GM20431 (cell line): ENCODE data around the gene KNCN.

Experiments used
- in situ Hi-C: fragments of 300-500 bp; cut with MseI, MboI; formaldehyde crosslinking; loops from one replicate; pipeline ENCODE4 v1.15.0; 2020; ENCODE audit warnings: low sequenced_read_pairs; ENCODE audit not compliant: unreplicated experiment

The KNCN gene

GRCh38 chr1:46569884-46570725, 18.7 kb upstream of the KNCN start:
- in situ Hi-C loops = no loop called here

- in situ Hi-C loops = no loop called here
These were observed 17.7 kb upstream of the KNCN start for GRCh38 chr1:46569116-46569515.

GRCh38 chr1:46568461-46568891, 17.0 kb upstream of the KNCN start:
- in situ Hi-C loops = no loop called here

- in situ Hi-C loops = no loop called here
These were observed 11.9 kb upstream of the KNCN start for GRCh38 chr1:46563341-46563740.

- in situ Hi-C loops = no loop called here
These were observed 11.1 kb upstream of the KNCN start for GRCh38 chr1:46562498-46562897.

GRCh38 chr1:46558966-46559365, 7.5 kb upstream of the KNCN start:
- in situ Hi-C loops = no loop called here

GRCh38 chr1:46558141-46558963, 6.9 kb upstream of the KNCN start:
- in situ Hi-C loops = no loop called here

GRCh38 chr1:46557403-46557802, 6.0 kb upstream of the KNCN start:
- in situ Hi-C loops = no loop called here

- in situ Hi-C loops = no loop called here
These were observed 5.4 kb upstream of the KNCN start for GRCh38 chr1:46556822-46557221.

GRCh38 chr1:46555826-46556619, 4.6 kb upstream of the KNCN start:
- in situ Hi-C loops = no loop called here

GRCh38 chr1:46554597-46555381, 3.3 kb upstream of the KNCN start:
- in situ Hi-C loops = no loop called here

- in situ Hi-C loops = no loop called here
These were observed 2.8 kb upstream of the KNCN start for GRCh38 chr1:46554236-46554596.

- in situ Hi-C loops = no loop called here
These were observed 2.1 kb upstream of the KNCN start for GRCh38 chr1:46553506-46553905.

- in situ Hi-C loops = no loop called here
These were observed 1.1 kb upstream of the KNCN start for GRCh38 chr1:46552357-46553237.

- in situ Hi-C loops = no loop called here
These were observed 656 bp downstream of the KNCN start for GRCh38 chr1:46550751-46551231.

GRCh38 chr1:46549697-46550681, 1.5 kb downstream of the KNCN start:
- in situ Hi-C loops = no loop called here
